ENCODE data around the gene KDM4C. TPM values are rescaled to one million over a fixed set of nuclear protein-coding genes. Genes with fewer than 3 reads are reported as not detected.

Gene KDM4C
- total and polyA plus RNA-seq, 4 donors, result 9.5 to 54.4 (median 28.3) TPM

DNA sequence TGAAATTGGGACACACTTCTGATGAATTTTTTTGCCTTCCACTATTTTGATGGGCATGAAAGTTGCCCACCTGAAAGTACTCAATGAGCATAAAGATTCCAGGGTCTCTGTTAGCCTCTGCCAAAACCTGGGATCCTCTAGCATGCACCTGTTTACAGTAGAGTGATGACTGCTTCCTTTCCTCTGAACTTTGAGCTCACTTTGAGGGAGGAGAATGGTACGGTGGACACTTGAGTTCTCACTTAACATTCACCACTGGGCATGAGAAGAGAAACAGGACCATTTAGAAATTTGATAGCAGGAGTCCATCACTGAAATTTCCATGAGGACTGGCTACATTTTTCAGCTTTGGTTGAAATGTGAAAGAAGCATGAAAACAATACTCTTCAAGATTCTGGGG, 374.8 kb downstream of the KDM4C start:
- DNase-seq (no peak), ATAC-seq (ENCODE audit: low FRiP score) (no peak)
- Histone ChIP-seq H3K4me3 (ENCODE audit: low read length in 2 of 2) (no peak overlapping the region), H3K36me3 (ENCODE audit: control insufficient read depth in 1 of 2, insufficient read depth in 2 of 2, low read length in 1 of 2) (peaks cover 3 to 9% of the 10 kb centered on the region in 2 donors), H3K27me3 (ENCODE audit: control insufficient read depth in 1 of 2, insufficient read depth in 2 of 2, low read length in 1 of 2) (no peaks in the 10 kb centered on the region), H3K4me1 (ENCODE audit: control insufficient read depth in 1 of 2, insufficient read depth in 2 of 2, low read length in 2 of 2) (no peaks in the 10 kb centered on the region), H3K9me3 (ENCODE audit: control insufficient read depth, low read length) (no peaks in the 10 kb centered on the region), H3K27ac (ENCODE audit: low read depth in 1 of 2, low read length in 2 of 2) (no peak overlapping the region)
- 0 to 41% methylated on average over 1 of the region's 1 CpG for WGBS, 2 donors
- intact Hi-C loops (cut with DNase I), result no loop called here

DNA sequence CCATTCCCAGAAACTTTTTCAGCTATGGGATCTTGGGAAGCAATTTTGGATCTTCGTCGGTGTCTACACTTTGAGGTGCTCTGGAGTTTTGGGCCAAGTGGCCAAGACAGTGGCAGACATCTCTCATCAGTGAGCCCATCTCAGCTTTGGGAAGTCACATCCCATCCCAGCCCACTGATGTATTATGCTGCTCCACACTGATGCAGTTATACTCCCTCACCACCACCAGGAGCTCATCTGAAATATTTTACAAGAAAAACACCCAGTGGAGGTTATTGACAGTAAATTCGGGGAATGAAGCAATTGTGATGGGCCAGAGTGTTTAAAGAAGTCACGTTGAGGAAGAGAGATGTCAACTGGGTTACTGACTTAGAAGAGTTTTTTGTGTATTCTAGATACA, 378.0 kb downstream of the KDM4C start:
- DNase-seq (no peak), ATAC-seq (ENCODE audit: low FRiP score) (no peak)
- Histone ChIP-seq H3K27ac (ENCODE audit: low read depth in 1 of 2, low read length in 2 of 2) (no peak overlapping the region), H3K4me3 (ENCODE audit: low read length in 2 of 2) (no peak overlapping the region), H3K9me3 (ENCODE audit: control insufficient read depth, low read length) (no peaks in the 10 kb centered on the region), H3K36me3 (ENCODE audit: control insufficient read depth in 1 of 2, insufficient read depth in 2 of 2, low read length in 1 of 2) (peaks cover 0 to 6% of the 10 kb centered on the region in 2 donors), H3K27me3 (ENCODE audit: control insufficient read depth in 1 of 2, insufficient read depth in 2 of 2, low read length in 1 of 2) (no peaks in the 10 kb centered on the region), H3K4me1 (ENCODE audit: control insufficient read depth in 1 of 2, insufficient read depth in 2 of 2, low read length in 2 of 2) (no peaks in the 10 kb centered on the region)
- intact Hi-C loops (cut with DNase I), result no loop called here
- 91 to 94% methylated on average over 4 of the region's 4 CpGs for WGBS, 2 donors

DNA sequence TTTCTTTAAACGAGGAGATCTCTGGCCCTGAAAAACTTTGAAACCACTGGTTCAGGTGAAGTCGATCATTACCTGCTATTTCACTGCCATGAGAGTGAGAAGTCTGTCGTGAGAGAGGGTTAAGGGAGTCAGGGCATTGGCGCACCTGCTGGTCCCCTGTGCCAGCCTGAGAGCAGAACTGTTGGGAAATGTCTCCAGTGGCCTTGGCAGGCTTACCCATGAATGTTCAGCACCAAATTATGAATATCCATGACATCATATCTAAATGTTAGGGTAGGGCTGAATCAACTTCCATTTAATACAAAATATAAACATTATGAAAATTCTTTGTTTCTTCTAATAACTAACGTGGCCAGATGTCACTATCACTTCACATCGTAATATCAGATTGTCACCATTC, 379.3 kb downstream of the KDM4C start:
- ATAC-seq (ENCODE audit: low FRiP score) (no peak), DNase-seq (no peak)
- no peaks in the 10 kb centered on the region for H3K9me3 ChIP-seq (ENCODE audit: control insufficient read depth, low read length)
- intact Hi-C loops (cut with DNase I), result no loop called here
- H3K36me3 ChIP-seq (ENCODE audit: control insufficient read depth in 1 of 2, insufficient read depth in 2 of 2, low read length in 1 of 2), result peaks cover 0 to 6% of the 10 kb centered on the region in 2 donors
- no peaks in the 10 kb centered on the region for H3K27me3 ChIP-seq (ENCODE audit: control insufficient read depth in 1 of 2, insufficient read depth in 2 of 2, low read length in 1 of 2)
- no peak overlapping the region for H3K27ac ChIP-seq (ENCODE audit: low read depth in 1 of 2, low read length in 2 of 2)
- H3K4me3 ChIP-seq (ENCODE audit: low read length in 2 of 2), result no peak overlapping the region
- H3K4me1 ChIP-seq (ENCODE audit: control insufficient read depth in 1 of 2, insufficient read depth in 2 of 2, low read length in 2 of 2), result no peaks in the 10 kb centered on the region
- 29 to 48% methylated on average over 6 of the region's 6 CpGs for WGBS, 2 donors

DNA sequence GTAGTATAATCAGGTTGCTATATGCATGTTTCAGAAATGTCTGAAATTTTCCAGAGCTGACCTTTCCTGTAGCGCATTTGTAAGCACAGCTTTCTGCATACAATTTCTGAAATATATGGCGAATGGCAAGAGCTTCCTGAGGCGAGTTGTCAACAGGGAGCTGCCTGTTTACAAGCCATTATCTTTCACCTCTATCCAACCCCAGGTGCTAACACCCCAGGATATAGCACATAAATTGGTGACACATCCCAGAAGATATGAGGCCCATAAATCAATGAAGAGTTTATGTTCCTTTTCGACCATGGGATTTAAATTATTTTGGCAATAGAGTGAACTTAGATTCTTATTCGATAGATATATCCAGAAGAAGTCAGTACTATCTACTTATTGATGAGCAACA, 379.8 kb downstream of the KDM4C start:
- H3K4me1 ChIP-seq (ENCODE audit: control insufficient read depth in 1 of 2, insufficient read depth in 2 of 2, low read length in 2 of 2), result no peaks in the 10 kb centered on the region
- peaks cover 0 to 5% of the 10 kb centered on the region in 2 donors for H3K36me3 ChIP-seq (ENCODE audit: control insufficient read depth in 1 of 2, insufficient read depth in 2 of 2, low read length in 1 of 2)
- intact Hi-C loops (cut with DNase I), result no loop called here
- 88 to 92% methylated on average over 5 of the region's 5 CpGs for WGBS, 2 donors
- no peaks in the 10 kb centered on the region for H3K9me3 ChIP-seq (ENCODE audit: control insufficient read depth, low read length)
- no peaks in the 10 kb centered on the region for H3K27me3 ChIP-seq (ENCODE audit: control insufficient read depth in 1 of 2, insufficient read depth in 2 of 2, low read length in 1 of 2)
- DNase-seq (no peak), ATAC-seq (ENCODE audit: low FRiP score) (no peak)
- no peak overlapping the region for H3K4me3 ChIP-seq (ENCODE audit: low read length in 2 of 2)
- no peak overlapping the region for H3K27ac ChIP-seq (ENCODE audit: low read depth in 1 of 2, low read length in 2 of 2)

DNA sequence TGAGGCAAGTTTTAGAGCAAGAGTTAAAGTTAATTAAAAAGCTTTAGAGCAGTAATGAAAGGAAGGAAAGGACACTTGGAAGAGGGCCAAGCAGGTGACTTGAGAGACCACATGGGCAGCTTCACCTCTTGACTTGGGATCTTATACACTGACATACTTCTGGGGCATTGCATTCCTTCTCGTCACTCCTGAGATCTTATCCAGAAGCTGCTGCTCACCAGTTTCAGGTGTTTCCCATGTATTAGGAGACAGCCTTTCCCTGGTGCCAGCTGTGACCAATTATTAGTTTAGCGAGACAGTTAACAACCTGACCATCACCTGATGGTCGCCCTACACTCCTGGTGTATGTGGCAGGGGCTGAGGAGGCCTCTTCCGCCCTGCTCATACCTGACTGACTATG, 382.1 kb downstream of the KDM4C start:
- intact Hi-C loops (cut with DNase I), result no loop called here
- H3K4me1 ChIP-seq (ENCODE audit: control insufficient read depth in 1 of 2, insufficient read depth in 2 of 2, low read length in 2 of 2), result no peaks in the 10 kb centered on the region
- no peak for ATAC-seq (ENCODE audit: low FRiP score)
- H3K9me3 ChIP-seq (ENCODE audit: control insufficient read depth, low read length), result no peaks in the 10 kb centered on the region
- no peaks in the 10 kb centered on the region for H3K27me3 ChIP-seq (ENCODE audit: control insufficient read depth in 1 of 2, insufficient read depth in 2 of 2, low read length in 1 of 2)
- no peak for DNase-seq
- H3K4me3 ChIP-seq (ENCODE audit: low read length in 2 of 2), result no peak overlapping the region
- no peaks in the 10 kb centered on the region for H3K36me3 ChIP-seq (ENCODE audit: control insufficient read depth in 1 of 2, insufficient read depth in 2 of 2, low read length in 1 of 2)
- WGBS, 2 donors, result 98 to 100% methylated on average over 4 of the region's 4 CpGs
- H3K27ac ChIP-seq (ENCODE audit: low read depth in 1 of 2, low read length in 2 of 2), result no peak overlapping the region

DNA sequence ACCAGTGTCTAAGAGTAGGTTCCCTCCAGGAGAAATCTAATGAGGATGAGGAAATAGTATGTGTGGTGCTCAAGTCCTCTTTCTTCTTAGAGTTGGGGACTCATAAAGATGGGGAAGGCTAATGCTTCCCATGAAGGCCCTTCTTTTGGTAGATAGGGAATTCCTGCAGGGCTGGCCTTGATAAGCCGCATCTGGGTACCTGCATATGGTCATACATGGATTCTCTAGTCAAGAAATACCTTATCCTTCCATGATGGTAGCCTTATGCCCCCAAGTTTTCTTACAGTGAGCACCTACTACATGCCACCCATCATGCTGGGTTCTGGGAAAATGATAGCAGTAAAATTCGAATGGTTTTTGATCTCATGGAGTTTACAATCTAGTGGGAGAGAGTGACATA, 382.6 kb downstream of the KDM4C start:
- no peaks in the 10 kb centered on the region for H3K36me3 ChIP-seq (ENCODE audit: control insufficient read depth in 1 of 2, insufficient read depth in 2 of 2, low read length in 1 of 2)
- 93 to 98% methylated on average over 2 of the region's 2 CpGs for WGBS, 2 donors
- ATAC-seq (ENCODE audit: low FRiP score), result no peak
- intact Hi-C loops (cut with DNase I), result no loop called here
- no peak for DNase-seq
- H3K4me1 ChIP-seq (ENCODE audit: control insufficient read depth in 1 of 2, insufficient read depth in 2 of 2, low read length in 2 of 2), result no peaks in the 10 kb centered on the region
- no peak overlapping the region for H3K27ac ChIP-seq (ENCODE audit: low read depth in 1 of 2, low read length in 2 of 2)
- H3K4me3 ChIP-seq (ENCODE audit: low read length in 2 of 2), result no peak overlapping the region
- H3K9me3 ChIP-seq (ENCODE audit: control insufficient read depth, low read length), result no peaks in the 10 kb centered on the region
- H3K27me3 ChIP-seq (ENCODE audit: control insufficient read depth in 1 of 2, insufficient read depth in 2 of 2, low read length in 1 of 2), result no peaks in the 10 kb centered on the region

DNA sequence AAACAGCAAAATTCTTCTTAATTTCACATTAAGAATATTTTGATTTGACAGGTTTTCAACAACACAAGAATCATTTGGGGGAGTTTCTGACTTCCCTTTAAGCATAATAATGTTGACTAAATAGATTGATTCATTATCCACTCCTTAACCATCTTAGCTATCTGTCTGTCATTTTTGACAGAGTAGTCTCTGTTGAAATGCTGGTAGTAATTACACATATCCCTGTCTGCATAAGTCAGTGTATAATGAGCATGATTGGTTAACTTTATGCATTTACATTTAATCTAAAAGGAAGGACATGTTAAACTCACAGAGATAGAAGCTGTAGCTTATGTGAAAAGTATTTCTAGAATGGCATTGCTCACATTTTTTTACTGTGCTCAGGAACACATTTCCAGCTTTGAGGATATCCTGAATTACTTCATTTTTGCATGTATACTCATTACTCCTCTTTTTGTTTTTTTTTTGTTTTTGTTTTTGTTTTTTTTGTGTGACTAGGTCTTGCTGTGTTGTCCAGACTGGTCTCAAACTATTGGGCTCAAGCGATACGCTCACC, 385.9 kb downstream of the KDM4C start:
- Histone ChIP-seq H3K4me3 (ENCODE audit: low read length in 2 of 2) (no peak overlapping the region), H3K4me1 (ENCODE audit: control insufficient read depth in 1 of 2, insufficient read depth in 2 of 2, low read length in 2 of 2) (peaks cover 0 to 2% of the 10 kb centered on the region in 2 donors), H3K9me3 (ENCODE audit: control insufficient read depth, low read length) (no peaks in the 10 kb centered on the region), H3K27me3 (ENCODE audit: control insufficient read depth in 1 of 2, insufficient read depth in 2 of 2, low read length in 1 of 2) (no peaks in the 10 kb centered on the region), H3K36me3 (ENCODE audit: control insufficient read depth in 1 of 2, insufficient read depth in 2 of 2, low read length in 1 of 2) (no peaks in the 10 kb centered on the region), H3K27ac (ENCODE audit: low read depth in 1 of 2, low read length in 2 of 2) (no peak overlapping the region)
- intact Hi-C loops (cut with DNase I), result no loop called here
- no peak for ATAC-seq (ENCODE audit: low FRiP score)
- WGBS, 2 donors, result 96 to 97% methylated on average over 2 of the region's 2 CpGs
- DNase-seq, result no peak

DNA sequence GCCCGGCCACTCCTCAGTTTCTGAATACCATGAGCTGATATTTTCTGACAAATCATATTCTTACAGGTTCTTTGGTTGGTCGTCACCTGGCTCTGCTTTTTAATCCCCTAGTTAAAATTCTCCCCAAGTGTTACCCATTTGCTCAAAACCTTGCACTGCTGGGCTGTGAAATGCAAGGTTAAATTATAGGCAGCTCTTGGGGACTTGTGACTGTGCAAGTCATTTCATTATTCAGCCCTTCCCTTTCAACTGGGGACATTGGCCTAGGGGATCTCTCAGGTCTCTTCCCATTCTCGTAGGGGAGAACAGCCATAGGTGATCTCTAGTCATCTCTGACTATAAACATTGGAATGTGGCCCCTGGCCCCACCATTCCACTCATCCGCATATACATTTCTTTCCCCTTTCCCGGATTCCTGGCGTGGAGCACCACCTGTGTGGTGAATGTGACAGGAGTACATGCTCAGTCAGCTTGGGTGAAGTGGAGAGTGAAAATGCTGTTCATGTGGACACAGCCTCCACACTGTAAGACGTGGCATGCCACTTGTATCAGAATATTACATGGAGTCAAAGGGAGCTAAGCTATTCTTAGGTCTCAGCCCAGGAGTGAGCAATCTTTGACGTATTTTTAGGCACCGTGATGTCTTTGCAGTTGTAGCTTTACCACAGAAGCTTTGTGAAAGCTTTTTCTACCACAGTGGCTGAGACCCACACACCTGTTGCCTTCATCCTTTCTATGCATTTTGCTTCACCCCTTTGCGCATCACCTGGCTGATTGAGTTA, 386.7 kb downstream of the KDM4C start:
- H3K36me3 ChIP-seq (ENCODE audit: control insufficient read depth in 1 of 2, insufficient read depth in 2 of 2, low read length in 1 of 2), result no peaks in the 10 kb centered on the region
- H3K27me3 ChIP-seq (ENCODE audit: control insufficient read depth in 1 of 2, insufficient read depth in 2 of 2, low read length in 1 of 2), result no peaks in the 10 kb centered on the region
- intact Hi-C loops (cut with DNase I), result no loop called here
- no peak overlapping the region for H3K27ac ChIP-seq (ENCODE audit: low read depth in 1 of 2, low read length in 2 of 2)
- no peak for ATAC-seq (ENCODE audit: low FRiP score)
- no peak overlapping the region for H3K4me3 ChIP-seq (ENCODE audit: low read length in 2 of 2)
- H3K4me1 ChIP-seq (ENCODE audit: control insufficient read depth in 1 of 2, insufficient read depth in 2 of 2, low read length in 2 of 2), result peaks cover 0 to 2% of the 10 kb centered on the region in 2 donors
- 96 to 99% methylated on average over 10 of the region's 10 CpGs for WGBS, 2 donors
- H3K9me3 ChIP-seq (ENCODE audit: control insufficient read depth, low read length), result no peaks in the 10 kb centered on the region
- DNase-seq, result no peak
